SU-DHL-6 (cell line): Measurements from ENCODE around the gene CCDC9.

Source experiments
- CTCF ChIP-seq: fragments of 200-600 bp; sonication (generic); IDR thresholded peaks from one replicate; pipeline ENCODE4 v1.5.1; 2017; ENCODE audit warnings: antibody characterized with exemption, mild to moderate bottlenecking, low read length, moderate library complexity; ENCODE audit not compliant: insufficient read depth, poor library complexity, severe bottlenecking
- EZH2phosphoT487 ChIP-seq: fragments of 200-600 bp; sonication (generic), shearing (Covaris generic); conservative IDR thresholded peaks from 2 replicates; pipeline ENCODE4 v1.6.1; 2018; ENCODE audit warnings: mild to moderate bottlenecking, antibody characterized with exemption, low read length, moderate library complexity, mixed read lengths

- no peak for TF ChIP-seq CTCF
- TF ChIP-seq EZH2phosphoT487: no peak
Measured at GRCh38 chr19:47243364-47243775, 13.0 kb upstream of the CCDC9 start.
